Esophagus squamous epithelium (tissue), 5 donors: Measurements from ENCODE around the gene HPN. TPM values are rescaled to one million over a fixed set of nuclear protein-coding genes. Genes with fewer than 3 reads are reported as not detected.

ENCODE experiments used
- DNase-seq: peaks from one replicate; lab custom pipeline; 2025; lab: John Stamatoyannopoulos, UW
- H3K27ac ChIP-seq, 4 donors: fragments of 200-600 bp; sonication (generic); one replicate each; pipeline ENCODE4 v1.5.1; 2016 to 2019; ENCODE audit warnings: mild to moderate bottlenecking in 1 of 4
- H3K27me3 ChIP-seq, 4 donors: fragments of 200-600 bp; sonication (generic); 1 replicate in 3 of 4; 2 replicates in 1 of 4; pipeline versions ENCODE4 v1.5.1 to v1.6.0; 2017 to 2021; ENCODE audit warnings: antibody characterized with exemption in 1 of 4
- H3K36me3 ChIP-seq, 3 donors: fragments of 200-600 bp; sonication (generic); one replicate each; pipeline ENCODE4 v1.5.1; 2016 to 2019
- H3K4me1 ChIP-seq, 3 donors: fragments of 200-600 bp; sonication (generic); one replicate each; pipeline ENCODE4 v1.5.1; 2017 to 2019
- H3K4me3 ChIP-seq, 4 donors: fragments of 200-600 bp; sonication (generic); 1 replicate in 3 of 4; 2 replicates in 1 of 4; pipeline ENCODE4 v1.5.1; 2016 to 2019; ENCODE audit warnings: mild to moderate bottlenecking in 2 of 4, moderate library complexity in 1 of 4
- H3K9me3 ChIP-seq, 3 donors: fragments of 200-600 bp; sonication (generic); one replicate each; pipeline ENCODE4 v1.5.1; 2016 to 2019
- CTCF ChIP-seq, 6 experiments: fragments of 450-650 bp in 4 of 6; fragments of 200-600 bp in 2 of 6; sonication (generic) in 2 of 6; IDR thresholded peaks; one replicate each; pipeline ENCODE4 v1.5.1; 2016 to 2019; ENCODE audit warnings: antibody characterized with exemption in 6 of 6, mild to moderate bottlenecking in 4 of 6, moderate library complexity in 4 of 6
- POLR2A ChIP-seq, 4 donors: fragments of 450-650 bp; IDR thresholded peaks; one replicate each; pipeline ENCODE4 v1.6.1; 2017; ENCODE audit warnings: antibody characterized with exemption in 4 of 4, mild to moderate bottlenecking in 4 of 4, moderate library complexity in 3 of 4
- WGBS, 2 donors: methylation state at CpG; one replicate each; pipeline ENCODE4 v1.1.5; 2018; 5-methylcytosine and 5-hydroxymethylcytosine counted together
- intact Hi-C: fragments of 100-400 bp; cut with DNase I; formaldehyde crosslinking; loops from one replicate; pipeline ENCODE4 v1.15.0; 2022
- total RNA-seq, 4 donors: library from RNA; depleted of rRNA; stranded (reverse); fragments of >200 nt; gene quantifications; one replicate each; pipeline ENCODE4 v1.1.0, GENCODE V29; 2016
- donor health status: DM: yes; HTN: yes; CAD: no.

The HPN gene
- total RNA-seq, 4 donors from 2014 or later: 0.19 to 0.47 TPM; not detected in 2

DNA sequence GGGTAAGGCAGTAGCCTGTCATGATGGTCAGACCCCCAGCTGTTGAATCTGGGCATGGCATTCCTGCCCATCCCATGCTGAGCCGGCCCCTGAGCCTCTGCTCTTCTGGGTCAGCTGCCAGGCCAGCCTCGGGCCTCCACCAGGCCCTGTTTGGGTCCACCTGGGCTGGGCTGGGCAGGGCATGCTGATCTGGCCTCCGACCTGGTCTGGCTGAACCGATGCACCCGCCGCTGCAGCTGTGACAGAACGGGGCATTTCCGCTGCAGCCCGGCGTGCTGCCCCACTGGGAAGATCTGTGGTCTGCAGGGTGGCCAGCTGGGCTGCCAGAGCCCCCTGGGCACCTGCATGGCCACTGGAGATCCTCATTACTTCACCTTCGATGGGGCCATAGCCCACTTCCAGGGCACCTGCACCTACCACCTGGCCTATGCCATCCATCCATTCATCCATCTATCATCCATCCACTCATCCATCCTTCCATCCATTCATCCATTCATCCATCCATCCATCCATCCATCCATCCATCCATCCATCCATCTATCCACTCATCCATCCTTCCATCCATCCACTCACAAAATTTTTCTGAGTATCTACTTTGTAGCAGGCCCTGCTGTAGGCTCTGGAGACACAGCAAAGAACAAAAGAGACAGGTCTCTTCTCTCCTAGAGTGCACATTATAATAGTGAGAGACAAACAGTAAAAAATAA lies 52.6 kb downstream of the HPN start:
- Histone ChIP-seq H3K4me1 (peaks cover 23 to 83% (median 32%) of the 10 kb centered on the region in 3 donors), H3K27me3 (peaks cover 0 to 24% (median 0%) of the 10 kb centered on the region in 4 donors), H3K36me3 (no peaks in the 10 kb centered on the region), H3K4me3 (no peak overlapping the region), H3K9me3 (no peaks in the 10 kb centered on the region), H3K27ac (peak overlapping the region in 1 of 4 donors; percentile 80)
- no peak for DNase-seq
- intact Hi-C loops: no loop called here
- WGBS, 2 donors: 85 to 90% methylated on average over 1 of the region's 11 CpGs
- no peak for TF ChIP-seq CTCF (IDR thresholded peaks at IDR 0.05)

GRCh38 chr19:35094656-35095055 lies 53.1 kb downstream of the HPN start:
- Histone ChIP-seq H3K4me3 (no peak overlapping the region), H3K27ac (peak overlapping the region in 1 of 4 donors; percentile 80), H3K9me3 (no peaks in the 10 kb centered on the region), H3K4me1 (peaks cover 23 to 89% (median 32%) of the 10 kb centered on the region in 3 donors), H3K36me3 (no peaks in the 10 kb centered on the region), H3K27me3 (peaks cover 0 to 18% (median 0%) of the 10 kb centered on the region in 4 donors)
- DNase-seq: no peak
- WGBS, 2 donors: 86 to 91% methylated on average over 4 of the region's 4 CpGs
- TF ChIP-seq POLR2A (IDR thresholded peaks at IDR 0.05): no peak
- TF ChIP-seq CTCF (IDR thresholded peaks at IDR 0.05): no peak
- intact Hi-C loops: no loop called here

- H3K9me3 ChIP-seq: no peaks in the 10 kb centered on the region
- intact Hi-C loops: no loop called here
- peaks cover 16 to 80% (median 25%) of the 10 kb centered on the region in 3 donors for H3K4me1 ChIP-seq
- no peak for DNase-seq
- peak in 1 of 6 experiments; percentile 24 for TF ChIP-seq CTCF (IDR thresholded peaks at IDR 0.05)
- TF ChIP-seq POLR2A (IDR thresholded peaks at IDR 0.05): no peak
- H3K27me3 ChIP-seq: peaks cover 0 to 7% (median 0%) of the 10 kb centered on the region in 4 donors
- WGBS, 2 donors: 23 to 37% methylated on average over 8 of the region's 8 CpGs
- no peak overlapping the region for H3K4me3 ChIP-seq
- H3K36me3 ChIP-seq: no peaks in the 10 kb centered on the region
- H3K27ac ChIP-seq: peak overlapping the region; percentile 69 to 80 (median 76)
These were observed 54.3 kb downstream of the HPN start for GRCh38 chr19:35095667-35096368.

DNA sequence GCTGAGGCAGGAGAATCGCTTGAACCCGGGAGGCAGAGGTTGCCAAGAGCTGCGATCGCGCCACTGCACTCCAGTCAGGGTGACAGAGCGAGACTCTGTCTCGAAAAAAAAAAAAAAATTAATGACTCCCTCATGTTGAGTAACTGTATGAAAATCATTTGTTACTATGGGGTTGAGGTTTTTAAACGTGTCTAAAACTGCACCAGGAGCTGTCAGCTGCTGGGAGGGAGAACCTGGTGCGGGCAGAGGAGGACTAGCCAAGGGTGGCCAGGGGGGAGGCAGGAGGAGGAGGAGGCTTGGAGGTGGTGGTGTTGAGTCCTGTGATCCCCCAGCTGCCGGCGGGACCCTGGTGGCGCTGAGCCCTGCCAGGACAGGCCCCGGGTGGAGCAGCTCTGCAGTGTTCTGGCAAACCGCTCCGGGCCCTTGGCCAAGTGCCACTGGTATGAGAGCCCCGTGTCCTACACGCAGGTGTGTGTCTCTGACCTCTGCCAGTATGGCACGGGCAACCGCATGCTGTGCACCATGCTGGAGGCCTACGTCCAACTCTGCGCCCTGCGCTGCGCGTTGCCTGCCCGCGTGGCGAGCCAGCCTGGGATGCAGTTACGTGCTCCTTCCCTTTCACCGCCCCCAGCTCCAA lies 57.0 kb downstream of the HPN start:
- 33 to 48% methylated on average over 13 to 22 of the region's 29 CpGs for WGBS, 2 donors
- TF ChIP-seq POLR2A (IDR thresholded peaks at IDR 0.05) (no peak), CTCF (IDR thresholded peaks at IDR 0.05) (no peak)
- no peak for DNase-seq
- Histone ChIP-seq H3K27ac (peak overlapping the region; percentile 66 to 73 (median 68)), H3K4me3 (no peak overlapping the region), H3K9me3 (no peaks in the 10 kb centered on the region), H3K36me3 (no peaks in the 10 kb centered on the region), H3K4me1 (peaks cover 12 to 53% (median 14%) of the 10 kb centered on the region in 3 donors), H3K27me3 (no peaks in the 10 kb centered on the region)
- intact Hi-C loops: no loop called here
